SU-DHL-6 (cell line): Measurements from ENCODE around the gene STK38L.

Experiments
- H2AFZ ChIP-seq: fragments of 200-600 bp; sonication (generic); 2 replicates; pipeline ENCODE4 v1.6.1; 2014; ENCODE audit warnings: low read depth, mild to moderate bottlenecking, moderate library complexity, mixed read lengths, antibody characterized with exemption, low read length; ENCODE audit not compliant: severe bottlenecking
- H3F3A ChIP-seq: fragments of 200-600 bp; shearing (Covaris generic); 2 replicates; pipeline ENCODE4 v1.6.0; 2016; ENCODE audit warnings: antibody characterized with exemption, mild to moderate bottlenecking; ENCODE audit not compliant: insufficient read depth
- H3K27ac ChIP-seq: fragments of 200-600 bp; sonication (generic); 2 replicates; pipeline ENCODE4 v1.5.1; 2016; ENCODE audit warnings: low read depth, mild to moderate bottlenecking, low read length, moderate library complexity, mixed read lengths
- H3K27me3 ChIP-seq: fragments of 200-600 bp; sonication (generic), shearing (Covaris generic); 2 replicates; pipeline ENCODE4 v1.6.0; 2014; ENCODE audit warnings: mild to moderate bottlenecking, low read length
- H3K36me3 ChIP-seq: fragments of 200-600 bp; sonication (generic); 2 replicates; pipeline ENCODE4 v1.6.1; 2014; ENCODE audit warnings: mild to moderate bottlenecking, low read length, mixed read lengths
- H3K4me2 ChIP-seq: fragments of 300-600, 200-600 bp; shearing (Covaris generic), sonication (generic); 2 replicates; pipeline ENCODE4 v1.6.0; 2014; ENCODE audit warnings: low read length, low read depth, mild to moderate bottlenecking; ENCODE audit not compliant: poor library complexity, severe bottlenecking
- H3K4me3 ChIP-seq: fragments of 200-600 bp; sonication (generic); 2 replicates; pipeline ENCODE4 v1.5.1; 2014; ENCODE audit warnings: antibody characterized with exemption, low read length, mild to moderate bottlenecking, mixed read lengths; ENCODE audit not compliant: insufficient read depth, poor library complexity, severe bottlenecking
- H3K79me2 ChIP-seq: fragments of 200-600 bp; sonication (generic); 2 replicates; pipeline ENCODE4 v1.6.1; 2014; ENCODE audit warnings: mild to moderate bottlenecking, low read length, moderate library complexity; ENCODE audit not compliant: insufficient read depth
- H3K9ac ChIP-seq: fragments of 200-600 bp; sonication (generic); 2 replicates; pipeline ENCODE4 v1.7.0; 2014; ENCODE audit warnings: mild to moderate bottlenecking, low read length
- H3K9me2 ChIP-seq: fragments of 200-600 bp; sonication (generic); replicated peaks from 2 replicates; pipeline ENCODE4 v1.6.1; 2014; ENCODE audit warnings: low read length; ENCODE audit not compliant: insufficient read depth
- H3K9me3 ChIP-seq: fragments of 200-600 bp; sonication (generic); 2 replicates; pipeline ENCODE4 v1.6.1; 2014; ENCODE audit warnings: low read length, mixed read lengths; ENCODE audit not compliant: insufficient read depth
- H4K20me1 ChIP-seq: fragments of 200-600 bp; sonication (generic); 2 replicates; pipeline ENCODE4 v1.6.1; 2014; ENCODE audit warnings: low read depth, mild to moderate bottlenecking, antibody characterized with exemption, low read length, moderate library complexity, mixed read lengths
- CTCF ChIP-seq: fragments of 200-600 bp; sonication (generic); IDR thresholded peaks from one replicate; pipeline ENCODE4 v1.5.1; 2017; ENCODE audit warnings: antibody characterized with exemption, mild to moderate bottlenecking, low read length, moderate library complexity; ENCODE audit not compliant: insufficient read depth, poor library complexity, severe bottlenecking
- EZH2phosphoT487 ChIP-seq: fragments of 200-600 bp; sonication (generic), shearing (Covaris generic); conservative IDR thresholded peaks from 2 replicates; pipeline ENCODE4 v1.6.1; 2018; ENCODE audit warnings: mild to moderate bottlenecking, antibody characterized with exemption, low read length, moderate library complexity, mixed read lengths

STK38L gene

GRCh38 chr12:27331927-27332324 lies 87.8 kb downstream of the STK38L start:
- H3K36me3 ChIP-seq: no peaks in the 10 kb centered on the region
- no peak overlapping the region for H3K4me3 ChIP-seq
- H3K27me3 ChIP-seq: no peaks in the 10 kb centered on the region
- peak overlapping the region; percentile 76 for H3K4me2 ChIP-seq
- no peaks in the 10 kb centered on the region for H4K20me1 ChIP-seq
- peak overlapping the region; percentile 89 for H2AFZ ChIP-seq
- TF ChIP-seq EZH2phosphoT487: no peak
- no peak for TF ChIP-seq CTCF
- peak overlapping the region; percentile 69 for H3K9ac ChIP-seq
- H3K27ac ChIP-seq: no peak overlapping the region
- H3F3A ChIP-seq: peaks cover 6% of the 10 kb centered on the region; the same call in 1 of the 2 replicates
- no peaks in the 10 kb centered on the region for H3K79me2 ChIP-seq
- no peaks in the 10 kb centered on the region for H3K9me2 ChIP-seq
- H3K9me3 ChIP-seq: no peaks in the 10 kb centered on the region

GRCh38 chr12:27332407-27332713 lies 88.3 kb downstream of the STK38L start:
- H3F3A ChIP-seq: peaks cover 6% of the 10 kb centered on the region; the same call in 1 of the 2 replicates

GRCh38 chr12:27332714-27333402 lies 88.8 kb downstream of the STK38L start, which contains the start of gene BMAL2:
BMAL2 (plus strand) TSS chr12:27332836; CDS start chr12:27333073, 237 bp downstream.
- Histone ChIP-seq H3K9me2 (no peaks in the 10 kb centered on the region), H3K9ac (peak within 1 kb of the TSS; percentile 69), H3K4me2 (peak within 1 kb of the TSS; percentile 76), H3K27me3 (no peaks in the 10 kb centered on the region), H3K4me3 (peak within 1 kb of the TSS; percentile 56), H3K79me2 (no peaks in the 10 kb centered on the region), H3K36me3 (no peaks in the 10 kb centered on the region), H3F3A (peaks cover 6% of the 10 kb centered on the region; the same call in 1 of the 2 replicates), H2AFZ (peak within 1 kb of the TSS; percentile 89), H3K9me3 (no peaks in the 10 kb centered on the region), H3K27ac (no peak within 1 kb of the TSS), H4K20me1 (no peaks in the 10 kb centered on the region)
- TF ChIP-seq CTCF: no peak
- no peak for TF ChIP-seq EZH2phosphoT487

More at GRCh38 chr12:27332407-27332713, 88.3 kb downstream of the STK38L start:
- Histone ChIP-seq H3K79me2 (no peaks in the 10 kb centered on the region), H3K9ac (peak overlapping the region; percentile 69), H2AFZ (peak overlapping the region; percentile 89), H3K4me3 (peak overlapping the region; percentile 56), H3K9me3 (no peaks in the 10 kb centered on the region), H3K4me2 (peak overlapping the region; percentile 76), H4K20me1 (no peaks in the 10 kb centered on the region), H3K27me3 (no peaks in the 10 kb centered on the region), H3K36me3 (no peaks in the 10 kb centered on the region), H3K9me2 (no peaks in the 10 kb centered on the region), H3K27ac (no peak overlapping the region)
- TF ChIP-seq EZH2phosphoT487 (no peak), CTCF (no peak)
